Measurements from ENCODE around the gene TRAPPC1.

Gene TRAPPC1

GRCh38 chr17:7903154-7904103 is 28.3 kb downstream of the TRAPPC1 start:
- DNase-seq (ENCODE audit: low spot score) = no peak

- DNase-seq (ENCODE audit: low spot score) = no peak
These were observed 34.0 kb downstream of the TRAPPC1 start for GRCh38 chr17:7897773-7898172.

DNA sequence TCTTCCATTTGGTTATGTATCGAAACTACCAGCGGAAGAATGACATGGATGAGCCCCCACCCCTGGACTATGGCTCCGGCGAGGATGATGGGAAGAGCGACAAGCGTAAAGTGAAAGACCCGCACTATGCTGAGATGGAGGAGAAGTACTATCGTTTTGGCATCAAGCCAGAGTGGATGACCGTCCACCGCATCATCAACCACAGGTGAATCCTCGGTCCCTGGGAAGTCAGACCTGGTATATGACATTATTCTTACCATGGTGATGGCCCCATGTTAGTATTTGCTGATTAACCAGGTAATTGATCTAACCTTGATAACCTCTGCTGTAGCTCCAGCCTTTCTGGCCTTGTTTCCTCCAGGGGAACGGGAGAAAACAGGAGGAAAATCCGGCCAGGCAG is 34.7 kb downstream of the TRAPPC1 start:
- no peak for DNase-seq (ENCODE audit: low spot score)

DNA sequence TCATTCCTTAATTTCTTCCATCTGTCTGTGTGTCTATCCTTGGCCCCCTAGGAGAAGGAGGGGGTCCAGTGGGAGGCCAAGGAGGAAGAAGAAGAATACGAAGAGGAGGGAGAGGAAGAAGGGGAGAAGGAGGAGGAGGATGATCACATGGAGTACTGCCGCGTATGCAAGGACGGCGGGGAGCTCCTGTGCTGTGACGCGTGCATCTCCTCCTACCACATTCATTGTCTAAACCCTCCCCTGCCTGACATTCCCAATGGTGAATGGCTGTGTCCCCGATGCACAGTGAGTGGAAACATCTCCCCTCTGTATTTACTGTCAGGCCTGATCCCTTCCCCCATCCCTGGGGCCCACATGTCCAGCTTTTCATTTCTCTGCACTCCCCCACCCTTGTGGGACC is 36.9 kb downstream of the TRAPPC1 start:
- DNase-seq (ENCODE audit: low spot score) = no peak

- DNase-seq (ENCODE audit: low spot score) = no peak
These were observed 37.5 kb downstream of the TRAPPC1 start for GRCh38 chr17:7894226-7894625.

GRCh38 chr17:7893187-7893880 is 38.4 kb downstream of the TRAPPC1 start:
- DNase-seq (ENCODE audit: low spot score) = no peak

GRCh38 chr17:7889166-7889955 is 42.4 kb downstream of the TRAPPC1 start:
- peak; percentile 81 for DNase-seq (ENCODE audit: low spot score)

DNA sequence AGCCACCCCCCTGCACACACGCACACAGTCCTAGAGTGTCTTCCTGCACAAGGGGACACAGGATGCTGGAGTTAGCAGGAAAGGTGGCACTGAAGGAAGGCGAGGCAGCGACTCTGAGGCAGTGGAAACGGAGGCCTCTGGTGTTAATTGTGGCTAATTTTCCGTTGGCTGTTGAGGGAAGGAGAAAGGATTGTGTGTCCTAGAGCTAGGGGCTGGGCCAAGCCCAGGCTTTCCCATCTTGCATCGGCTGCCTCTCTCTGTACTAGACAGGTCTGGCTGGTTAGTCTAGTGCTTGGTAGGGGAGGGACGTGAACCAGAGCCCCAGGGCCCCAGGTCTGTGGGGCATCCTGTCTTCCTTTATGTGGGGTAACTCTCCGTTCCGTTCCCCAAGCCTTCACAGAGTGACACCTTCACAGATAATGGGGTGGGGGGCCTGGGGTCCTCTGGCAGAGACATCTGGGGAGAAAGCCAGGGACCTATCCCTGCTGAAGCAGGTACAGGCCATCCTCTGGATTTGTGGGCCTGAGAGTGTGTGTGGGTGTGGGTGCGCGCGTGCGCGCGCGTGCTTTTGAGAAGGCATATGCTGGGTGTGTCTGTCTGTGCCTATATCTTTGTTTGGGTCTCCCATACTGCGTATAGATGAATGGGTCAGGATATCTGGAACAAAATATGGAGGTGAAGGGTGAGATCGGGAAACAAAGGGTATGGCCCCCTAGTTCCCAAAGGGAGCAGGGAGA is 43.4 kb downstream of the TRAPPC1 start, which contains the start of gene CHD3:
TSS of gene CHD3 (plus strand) at position 606 of the 737 bp plus-strand sequence. CDS start 212 bp downstream, outside the sequence.
- DNase-seq (ENCODE audit: low spot score) = no peak

GRCh38 chr17:7887482-7888183 is 44.1 kb downstream of the TRAPPC1 start:
- DNase-seq (ENCODE audit: low spot score) = peak; percentile 86

- DNase-seq (ENCODE audit: low spot score) = no peak
These were observed 44.7 kb downstream of the TRAPPC1 start for GRCh38 chr17:7887038-7887481.

GRCh38 chr17:7886227-7887037 is 45.3 kb downstream of the TRAPPC1 start:
- no peak for DNase-seq (ENCODE audit: low spot score)

- peak; percentile 47 for DNase-seq (ENCODE audit: low spot score)
These were observed 46.1 kb downstream of the TRAPPC1 start for GRCh38 chr17:7885367-7886226.

GRCh38 chr17:7884581-7885366 is 47.0 kb downstream of the TRAPPC1 start:
- DNase-seq (ENCODE audit: low spot score) = no peak

DNA sequence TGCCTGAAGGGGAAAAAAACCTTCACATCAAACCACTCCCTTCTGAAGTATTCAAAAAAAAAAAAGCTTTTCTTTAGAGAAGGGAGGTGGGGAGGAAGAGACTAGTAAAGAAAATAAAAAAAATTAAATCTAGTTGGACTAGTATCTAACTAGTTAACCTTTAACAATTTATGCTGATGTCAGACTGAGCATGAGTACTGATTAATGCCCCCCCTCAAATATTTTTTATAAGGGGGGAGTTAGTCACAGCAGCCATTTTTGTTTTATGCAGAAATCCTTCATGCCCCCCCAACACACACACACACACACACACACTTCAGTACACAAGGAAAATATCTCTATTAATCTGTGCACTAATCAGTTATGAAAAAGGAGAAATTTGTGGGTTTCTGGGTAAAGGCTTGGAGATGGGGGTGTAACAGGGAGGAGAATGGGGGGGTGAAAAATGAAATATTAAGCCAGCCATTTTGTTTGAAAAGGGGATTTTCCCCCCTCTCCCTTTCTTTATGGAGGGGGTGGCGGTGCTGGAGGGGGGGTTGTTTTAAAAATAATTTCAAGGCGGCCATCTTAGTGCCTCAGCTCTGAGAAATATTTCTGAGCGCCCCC is 47.9 kb downstream of the TRAPPC1 start:
- DNase-seq (ENCODE audit: low spot score) = no peak

GRCh38 chr17:7882629-7883028 is 49.1 kb downstream of the TRAPPC1 start:
- DNase-seq (ENCODE audit: low spot score) = no peak

- no peak for DNase-seq (ENCODE audit: low spot score)
These were observed 49.7 kb downstream of the TRAPPC1 start for GRCh38 chr17:7882068-7882467.

GRCh38 chr17:7881276-7882054 is 50.3 kb downstream of the TRAPPC1 start:
- peak; percentile 48 for DNase-seq (ENCODE audit: low spot score)

Measured in D341Med (cell line).